Fibroblast of villous mesenchyme (primary cell): ENCODE measurements around the gene TANGO2. TPM values are rescaled to one million over a fixed set of nuclear protein-coding genes. Genes with fewer than 3 reads are reported as not detected.

Experiments
- DNase-seq: peaks from one replicate; pipeline ENCODE4 v3.0.0-alpha.2; 2010; ENCODE audit warnings: low read depth
- H3K4me3 ChIP-seq: 2 replicates; pipeline ENCODE4 v1.5.1; 2011; ENCODE audit warnings: low read depth, mild to moderate bottlenecking, low read length
- total RNA-seq: library from RNA; depleted of rRNA; stranded (reverse); fragments of >200 nt; gene quantifications from 2 replicates; pipeline ENCODE4 v1.2.3, GENCODE V29; 2012
- TF ChIP-seq, protein P1 (sequence below): IDR thresholded peaks from 2 replicates; pipeline ENCODE4 v1.5.1; 2012; ENCODE audit warnings: low read depth, mild to moderate bottlenecking, low read length; ENCODE audit not compliant: insufficient read depth

The TANGO2 gene
- total RNA-seq, 1 donor = 30.2 TPM

DNA sequence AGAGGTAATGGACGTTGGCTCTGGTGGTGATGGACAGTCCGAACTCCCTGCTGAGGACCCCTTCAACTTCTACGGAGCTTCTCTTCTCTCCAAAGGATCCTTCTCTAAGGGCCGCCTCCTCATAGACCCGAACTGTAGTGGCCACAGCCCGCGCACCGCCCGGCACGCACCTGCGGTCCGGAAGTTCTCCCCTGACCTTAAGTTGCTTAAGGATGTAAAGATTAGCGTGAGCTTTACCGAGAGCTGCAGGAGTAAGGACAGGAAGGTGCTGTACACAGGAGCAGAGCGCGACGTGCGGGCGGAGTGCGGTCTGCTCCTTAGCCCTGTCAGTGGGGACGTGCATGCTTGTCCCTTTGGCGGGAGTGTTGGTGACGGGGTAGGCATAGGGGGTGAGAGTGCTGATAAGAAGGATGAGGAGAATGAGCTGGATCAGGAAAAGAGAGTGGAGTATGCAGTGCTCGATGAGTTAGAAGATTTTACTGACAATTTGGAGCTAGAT lies 65.2 kb downstream of the TANGO2 start:
- TF ChIP-seq, protein P1, sequence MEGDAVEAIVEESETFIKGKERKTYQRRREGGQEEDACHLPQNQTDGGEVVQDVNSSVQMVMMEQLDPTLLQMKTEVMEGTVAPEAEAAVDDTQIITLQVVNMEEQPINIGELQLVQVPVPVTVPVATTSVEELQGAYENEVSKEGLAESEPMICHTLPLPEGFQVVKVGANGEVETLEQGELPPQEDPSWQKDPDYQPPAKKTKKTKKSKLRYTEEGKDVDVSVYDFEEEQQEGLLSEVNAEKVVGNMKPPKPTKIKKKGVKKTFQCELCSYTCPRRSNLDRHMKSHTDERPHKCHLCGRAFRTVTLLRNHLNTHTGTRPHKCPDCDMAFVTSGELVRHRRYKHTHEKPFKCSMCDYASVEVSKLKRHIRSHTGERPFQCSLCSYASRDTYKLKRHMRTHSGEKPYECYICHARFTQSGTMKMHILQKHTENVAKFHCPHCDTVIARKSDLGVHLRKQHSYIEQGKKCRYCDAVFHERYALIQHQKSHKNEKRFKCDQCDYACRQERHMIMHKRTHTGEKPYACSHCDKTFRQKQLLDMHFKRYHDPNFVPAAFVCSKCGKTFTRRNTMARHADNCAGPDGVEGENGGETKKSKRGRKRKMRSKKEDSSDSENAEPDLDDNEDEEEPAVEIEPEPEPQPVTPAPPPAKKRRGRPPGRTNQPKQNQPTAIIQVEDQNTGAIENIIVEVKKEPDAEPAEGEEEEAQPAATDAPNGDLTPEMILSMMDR = no peak
- H3K4me3 ChIP-seq = no peak overlapping the region
- no peak for DNase-seq

DNA sequence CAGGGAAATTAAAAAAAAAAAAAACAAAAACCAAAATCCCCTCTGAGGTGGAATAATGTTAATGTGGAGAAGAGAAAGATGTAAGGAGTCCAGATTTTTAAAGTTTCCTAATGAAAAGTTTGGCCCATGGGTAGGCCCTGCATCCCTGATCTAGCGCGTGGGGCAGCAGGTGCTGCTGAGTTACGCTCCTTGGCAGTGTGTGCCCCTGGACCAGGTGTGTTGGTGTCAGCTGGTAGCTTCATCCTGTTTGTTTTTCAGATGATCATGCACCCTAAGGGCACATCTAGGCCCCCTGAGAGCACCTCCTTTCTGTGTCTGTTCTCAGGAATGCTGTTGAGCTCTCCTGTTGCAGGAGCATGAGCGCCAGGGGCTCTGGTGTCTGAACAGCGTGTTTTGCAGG lies 65.9 kb downstream of the TANGO2 start:
- TF ChIP-seq, protein P1 = no peak
- no peak overlapping the region for H3K4me3 ChIP-seq
- no peak for DNase-seq

DNA sequence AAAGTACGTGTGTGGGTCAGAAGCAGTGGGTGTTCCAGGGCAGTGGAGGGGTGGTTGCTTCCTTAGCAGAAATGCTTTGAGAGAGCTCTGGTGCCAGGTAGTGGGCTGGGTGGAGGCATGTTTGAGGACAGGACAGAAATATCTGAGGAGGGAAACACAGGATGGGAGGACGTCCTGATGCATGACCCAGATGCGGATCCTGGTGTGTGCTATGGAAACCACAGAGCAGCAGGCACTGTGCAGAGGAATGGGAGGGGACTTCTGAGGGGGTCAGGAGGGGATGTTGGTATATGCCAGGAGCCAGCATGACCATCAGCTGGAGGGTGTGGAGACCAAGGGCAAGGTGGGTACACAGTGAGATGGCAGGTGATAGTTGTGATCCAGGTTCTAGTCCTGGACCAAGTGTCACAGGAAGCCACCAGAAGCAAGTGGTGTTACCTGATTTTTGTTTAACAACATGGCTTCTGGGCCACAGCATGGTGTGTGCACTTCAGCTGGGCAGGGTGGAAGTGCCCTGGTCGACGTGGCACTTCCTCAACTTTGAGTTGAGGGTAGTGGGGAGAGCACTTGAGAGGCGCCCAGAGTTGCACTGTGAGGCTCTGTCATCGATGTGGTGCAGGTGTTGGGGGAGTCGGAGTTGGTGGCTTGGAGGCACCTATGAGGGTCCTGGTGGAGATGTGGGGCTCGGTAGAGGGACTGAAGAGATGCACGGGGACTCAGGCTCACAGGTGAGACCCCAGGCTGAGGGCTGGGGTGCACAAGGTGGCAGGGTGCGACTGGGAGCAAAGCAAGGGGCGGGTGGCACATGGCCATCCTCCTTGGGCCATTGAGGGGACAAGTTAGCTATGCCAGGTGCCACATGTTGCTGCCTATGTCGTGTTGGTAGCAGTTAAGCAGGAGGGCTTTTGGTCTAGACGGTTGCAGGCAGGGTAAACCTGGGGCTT lies 66.7 kb downstream of the TANGO2 start:
- no peak overlapping the region for H3K4me3 ChIP-seq
- DNase-seq = no peak
- TF ChIP-seq, protein P1 = no peak

DNA sequence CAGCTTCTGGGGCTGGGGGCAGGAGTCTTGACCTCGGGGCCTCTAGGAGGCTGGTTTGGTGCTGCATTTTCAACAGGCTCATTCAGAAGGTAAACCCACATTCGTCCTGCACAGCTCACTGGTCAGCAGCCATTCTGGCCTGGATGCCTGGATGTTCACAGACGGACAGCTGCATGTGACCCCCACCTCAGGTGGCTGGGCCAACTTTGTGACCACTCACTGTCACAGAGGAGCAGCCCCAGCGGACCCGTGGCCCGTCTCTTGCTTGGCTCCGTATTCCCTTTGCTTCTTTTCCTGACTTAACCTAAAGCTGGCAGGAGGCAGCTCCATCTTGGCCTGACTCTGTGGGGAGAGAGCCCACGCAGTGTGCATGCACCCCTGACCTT lies 67.3 kb downstream of the TANGO2 start:
- DNase-seq = no peak
- TF ChIP-seq, protein P1 = no peak

DNA sequence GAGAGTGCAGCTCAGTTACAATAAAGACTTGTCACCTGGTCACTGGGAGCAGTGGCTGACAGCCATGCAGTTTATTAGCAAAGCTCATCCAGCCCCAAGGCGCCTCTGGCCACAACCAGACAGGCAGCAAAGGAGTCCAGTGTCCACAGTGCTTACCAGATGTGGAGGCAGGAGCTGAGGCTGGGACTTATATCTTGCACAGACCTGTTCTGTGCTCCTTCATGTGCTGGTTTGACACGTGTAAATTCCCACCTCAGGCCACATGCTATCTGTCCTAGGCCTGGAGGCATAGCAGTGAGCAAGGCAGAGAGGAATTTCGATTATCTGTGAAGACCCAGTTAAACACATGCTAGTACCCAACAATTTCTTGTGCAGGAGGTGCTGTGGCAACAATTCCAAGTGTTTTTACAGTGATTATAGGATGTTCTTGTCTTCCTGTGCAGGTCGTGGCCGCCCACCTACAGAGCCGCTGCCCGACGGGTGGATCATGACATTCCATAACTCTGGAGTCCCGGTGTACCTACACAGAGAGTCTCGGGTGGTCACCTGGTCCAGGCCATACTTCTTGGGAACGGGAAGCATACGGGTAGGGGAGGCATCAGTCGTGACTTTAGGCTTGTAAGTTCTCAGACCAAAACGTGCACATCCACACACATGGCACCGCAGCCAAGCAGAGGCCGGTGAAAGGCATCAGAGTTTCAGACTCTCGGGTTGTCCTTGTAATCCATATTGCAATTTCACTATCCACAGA lies 68.5 kb downstream of the TANGO2 start:
- no peak overlapping the region for H3K4me3 ChIP-seq
- DNase-seq = no peak
- TF ChIP-seq, protein P1 = no peak

More for the DNA sequence above, 67.3 kb downstream of the TANGO2 start:
- no peak overlapping the region for H3K4me3 ChIP-seq

DNA sequence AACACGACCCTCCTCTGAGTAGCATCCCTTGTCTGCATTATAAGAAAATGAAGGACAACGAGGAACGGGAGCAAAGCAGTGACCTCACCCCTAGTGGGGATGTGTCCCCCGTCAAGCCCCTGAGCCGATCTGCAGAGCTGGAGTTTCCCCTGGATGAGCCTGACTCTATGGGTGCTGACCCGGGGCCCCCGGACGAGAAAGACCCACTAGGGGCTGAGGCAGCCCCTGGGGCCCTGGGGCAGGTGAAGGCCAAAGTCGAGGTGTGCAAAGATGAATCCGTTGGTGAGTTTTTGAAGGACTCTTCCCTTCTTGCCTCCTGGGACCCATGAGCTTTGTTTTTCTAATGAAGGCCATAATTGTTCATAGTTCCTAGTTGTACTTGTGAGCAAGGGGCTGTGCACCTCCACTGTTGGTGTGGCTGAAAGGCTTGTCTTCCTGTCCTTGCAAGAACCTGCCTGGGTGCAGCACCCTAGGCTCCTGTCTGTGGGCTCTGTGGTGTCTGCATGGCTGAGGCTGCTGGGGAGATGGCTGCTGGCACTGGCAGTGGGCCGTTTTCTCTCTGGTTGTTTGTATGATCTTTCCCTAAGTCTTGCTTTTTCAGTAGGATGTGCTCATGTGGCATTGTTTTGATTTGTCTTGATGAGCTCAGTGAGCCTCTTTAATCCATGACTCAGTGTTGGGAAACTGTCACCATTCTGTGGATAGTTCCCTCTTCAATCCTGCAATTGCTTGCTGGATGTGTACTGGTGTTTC lies 69.2 kb downstream of the TANGO2 start:
- DNase-seq = peak; percentile 72
- no peak overlapping the region for H3K4me3 ChIP-seq
- TF ChIP-seq, protein P1 = no peak
